Heart right ventricle (tissue), 16 donors: Measurements from ENCODE around the gene SMIM17. TPM values are rescaled to one million over a fixed set of nuclear protein-coding genes. Genes with fewer than 3 reads are reported as not detected.

ENCODE experiments used
- ATAC-seq, 8 donors: fragments of 200-7000 bp; cut with Tn5 transposase; one replicate each; pipeline ENCODE4 v1.9.1; 2020; ENCODE audit warnings: mild to moderate bottlenecking in 8 of 8, moderate library complexity in 8 of 8, moderate number of reproducible peaks in 1 of 8
- DNase-seq, 2 donors: peaks; one replicate each; pipeline ENCODE4 v3.0.0-alpha.2; 2020
- H3K27ac ChIP-seq, 10 donors: fragments of 200-600 bp; sonication (generic) in 2 of 10; one replicate each; pipeline versions ENCODE4 v1.5.0 to v1.8.0; 2020 to 2022; ENCODE audit warnings: mild to moderate bottlenecking in 3 of 10
- H3K27me3 ChIP-seq, 7 donors: fragments of 200-600 bp; one replicate each; pipeline ENCODE4 v1.8.0; 2021 to 2022; ENCODE audit warnings: mild to moderate bottlenecking in 2 of 7
- H3K36me3 ChIP-seq, 9 donors: fragments of 200-600 bp; sonication (generic) in 1 of 9; one replicate each; pipeline versions ENCODE4 v1.5.0 to v1.8.0; 2020 to 2022; ENCODE audit warnings: mild to moderate bottlenecking in 2 of 9
- H3K4me1 ChIP-seq, 9 donors: fragments of 200-600 bp; sonication (generic) in 1 of 9; one replicate each; pipeline versions ENCODE4 v1.5.0 to v1.8.0; 2020 to 2022; ENCODE audit warnings: mild to moderate bottlenecking in 4 of 9
- H3K4me3 ChIP-seq, 10 donors: fragments of 200-600 bp; sonication (generic) in 2 of 10; one replicate each; pipeline versions ENCODE4 v1.5.0 to v1.8.0; 2020 to 2022; ENCODE audit warnings: mild to moderate bottlenecking in 7 of 10, moderate library complexity in 2 of 10
- H3K9me3 ChIP-seq, 11 donors: fragments of 200-600 bp in 10 of 11; sonication (generic) in 2 of 11; one replicate each; pipeline versions ENCODE4 v1.5.0 to v1.8.0; 2013 to 2022; ENCODE audit warnings: mild to moderate bottlenecking in 2 of 11, control low read depth in 1 of 11, moderate library complexity in 1 of 11
- CTCF ChIP-seq, 9 donors: fragments of 200-600 bp; sonication (generic) in 2 of 9; IDR thresholded peaks; one replicate each; pipeline versions ENCODE4 v1.5.0 to v1.8.0; 2021 to 2022; ENCODE audit warnings: antibody characterized with exemption in 9 of 9, mild to moderate bottlenecking in 5 of 9, moderate library complexity in 1 of 9
- WGBS, 2 donors: extraction: QIAGEN DNeasy Blood & Tissue Kit; methylation state at CpG; one replicate each; pipeline ENCODE4 v1.1.7; 2013; ENCODE audit warnings: inconsistent platforms in 1 of 2; 5-methylcytosine and 5-hydroxymethylcytosine counted together
- intact Hi-C, 10 donors: fragments of 100-400 bp; cut with DNase I; formaldehyde crosslinking; loops; one replicate each; pipeline versions ENCODE4 v1.11.1 to v1.14.2; 2022
- polyA plus RNA-seq, 2 donors: library from polyadenylated mRNA; stranded (reverse); fragments of 200-250 nt; gene quantifications; one replicate each; pipeline ENCODE4 v1.2.3, GENCODE V29; 2013
- total RNA-seq, 10 donors: library from RNA; stranded (reverse); fragmentation: NEBNext Ultra II Directional in 3 of 10; extraction: Animal tissue kit (Norgen Biotek cat#: 25700) in 3 of 10; gene quantifications; one replicate each; pipeline versions ENCODE4 v1.2.1 to v1.2.4, GENCODE V29; 2021 to 2023
- donor health status: Arrhythmogenic right ventricular cardiomyopathy.
- donor health status: ischemic (EF 13 %, LVEDD 7.1; RV severe dilation, severe dysfunction).
- donor health status: healthy with polysubstance abuse.
- donor health status: DM: no; HTN: yes; CAD: no.
- donor health status: DM: no; HTN: no; CAD: no.
- donor health status: ischemic (EF 25% LVEDD 6.9; RV normal size, moderate dysfunction).
- donor health status: ischemic (EF 25% LVEDD 5.7; RV mildly dilated, moderate dysfunction).
- donor health status: healthy.
- donor health status: DM: yes; HTN: yes; CAD: no.
- donor health status: Ischemic cardiomyopathy.
- donor health status: ischemic (EF 35%, LVEDD 5.7; RV mildly dilated, moderate dysfunction).
- donor health status: nonischemic (EF 11% LVEDD 7.7; RV severe dilation, severe dysfunction).
- donor health status: DM: yes; HTN: yes; CAD: no.
- donor health status: PGD.
- donor health status: ischemic (EF 29% LVEDD 5.4; RV normal size, mild dysfunction).
- donor health status: nonischemic (EF 23%, LVEDD 6.1; RV moderate dilation, normal function).

The SMIM17 gene
- total and polyA plus RNA-seq, 12 donors, result 0.14 to 0.67 (median 0.35) TPM; not detected in 5

DNA sequence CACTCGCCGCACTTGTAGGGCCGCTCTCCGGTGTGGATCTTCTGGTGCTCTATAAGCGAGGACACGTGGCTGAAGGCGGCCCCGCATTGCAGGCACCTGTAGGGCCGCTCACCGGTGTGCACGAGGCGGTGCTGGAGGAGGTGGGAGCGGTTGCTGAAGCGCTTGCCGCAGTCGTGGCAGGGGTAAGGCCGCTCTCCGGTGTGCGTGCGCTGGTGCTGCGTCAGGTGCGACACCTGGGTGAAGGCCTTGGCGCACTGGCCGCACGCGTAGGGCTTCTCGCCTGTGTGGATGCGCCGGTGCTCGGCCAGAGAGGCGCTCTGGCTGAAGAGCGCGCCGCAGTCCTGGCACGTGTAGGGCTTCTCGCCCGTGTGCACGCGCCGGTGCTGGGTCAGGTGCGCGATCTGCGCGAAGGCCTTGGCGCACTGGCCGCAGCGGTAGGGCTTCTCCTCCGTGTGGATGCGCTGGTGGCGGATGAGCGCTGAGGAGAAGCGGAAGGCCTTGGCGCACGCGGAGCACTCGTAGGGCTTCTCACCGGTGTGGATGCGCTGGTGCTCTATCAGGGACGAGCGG is 21.1 kb downstream of the SMIM17 start:
- intact Hi-C loops, result no loop called here
- 84 to 86% methylated on average over 60 of the region's 60 CpGs for WGBS, 2 donors
- ATAC-seq (peak in 1 of 8 donors; percentile 16), DNase-seq (no peak)
- Histone ChIP-seq H3K27me3 (no peaks in the 10 kb centered on the region), H3K36me3 (peaks cover 0 to 33% (median 14%) of the 10 kb centered on the region in 9 donors), H3K4me3 (no peak overlapping the region), H3K9me3 (peaks cover 0 to 47% (median 0%) of the 10 kb centered on the region in 11 donors), H3K4me1 (peaks cover 0 to 7% (median 5%) of the 10 kb centered on the region in 9 donors), H3K27ac (no peak overlapping the region)
- no peak for TF ChIP-seq CTCF (IDR thresholded peaks at IDR 0.05)

GRCh38 chr19:56664511-56664910 is 21.6 kb downstream of the SMIM17 start:
- Histone ChIP-seq H3K27ac (no peak overlapping the region), H3K9me3 (peaks cover 0 to 47% (median 0%) of the 10 kb centered on the region in 11 donors), H3K27me3 (no peaks in the 10 kb centered on the region), H3K4me1 (peaks cover 0 to 7% (median 5%) of the 10 kb centered on the region in 9 donors), H3K36me3 (peaks cover 0 to 33% (median 14%) of the 10 kb centered on the region in 9 donors), H3K4me3 (no peak overlapping the region)
- no peak for TF ChIP-seq CTCF (IDR thresholded peaks at IDR 0.05)
- WGBS, 2 donors, result 85 to 89% methylated on average over 43 of the region's 43 CpGs
- no peak for DNase-seq
- intact Hi-C loops, result no loop called here
- peak in 1 of 8 donors; percentile 18 for ATAC-seq

DNA sequence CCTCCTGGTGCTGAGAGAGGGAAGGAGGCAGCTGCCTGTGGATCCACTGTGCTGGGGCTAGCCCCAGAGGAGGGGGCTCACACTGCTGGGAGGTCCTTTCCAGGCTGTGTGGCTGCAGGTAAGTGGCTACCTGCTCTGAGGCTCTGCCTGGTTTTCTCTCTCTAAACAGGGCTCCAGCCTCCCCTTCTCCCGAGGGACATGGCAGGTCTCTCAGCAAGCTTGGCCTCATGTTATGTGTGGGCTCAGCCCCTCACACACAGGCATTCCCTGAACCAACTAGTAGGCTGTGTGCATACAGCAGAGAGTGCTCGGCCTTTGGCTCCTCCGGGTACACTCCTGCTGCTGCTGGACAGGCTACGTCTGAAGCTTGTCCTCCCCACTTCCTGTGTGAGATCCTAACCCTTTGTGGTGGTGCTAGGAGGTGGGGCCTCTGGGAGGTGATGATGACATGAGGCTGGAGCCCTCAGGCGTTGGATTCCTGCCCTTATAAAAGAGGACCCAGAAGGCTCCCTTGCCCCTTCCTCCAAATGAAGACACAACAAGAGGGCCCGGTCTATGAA is 24.4 kb downstream of the SMIM17 start:
- no peaks in the 10 kb centered on the region for H3K27me3 ChIP-seq
- peaks cover 0 to 29% (median 14%) of the 10 kb centered on the region in 9 donors for H3K36me3 ChIP-seq
- DNase-seq (no peak), ATAC-seq (no peak)
- WGBS, 2 donors, result 68 to 70% methylated on average over 6 of the region's 6 CpGs
- H3K9me3 ChIP-seq, result peaks cover 0 to 29% (median 0%) of the 10 kb centered on the region in 11 donors
- intact Hi-C loops, result no loop called here
- no peak overlapping the region for H3K27ac ChIP-seq
- no peak overlapping the region for H3K4me3 ChIP-seq
- H3K4me1 ChIP-seq, result peaks cover 5 to 19% (median 11%) of the 10 kb centered on the region in 9 donors
- no peak for TF ChIP-seq CTCF (IDR thresholded peaks at IDR 0.05)

- no peak for DNase-seq
- Histone ChIP-seq H3K27ac (no peak overlapping the region), H3K36me3 (peaks cover 0 to 16% (median 8%) of the 10 kb centered on the region in 9 donors), H3K4me3 (no peak overlapping the region), H3K9me3 (peaks cover 0 to 16% (median 0%) of the 10 kb centered on the region in 11 donors), H3K4me1 (peaks cover 5 to 19% (median 11%) of the 10 kb centered on the region in 9 donors), H3K27me3 (no peaks in the 10 kb centered on the region)
- TF ChIP-seq CTCF (IDR thresholded peaks at IDR 0.05), result no peak
- no peak for ATAC-seq
- intact Hi-C loops, result no loop called here
- 82 to 91% methylated on average over 9 of the region's 9 CpGs for WGBS, 2 donors
These were observed 25.7 kb downstream of the SMIM17 start for GRCh38 chr19:56668676-56669075.
